Measurements from ENCODE around the gene MYO16. TPM values are rescaled to one million over a fixed set of nuclear protein-coding genes. Genes with fewer than 3 reads are reported as not detected.

MYO16 gene
- total and polyA plus RNA-seq, 12 donors, result 0.29 to 5.9 (median 1.4) TPM

DNA sequence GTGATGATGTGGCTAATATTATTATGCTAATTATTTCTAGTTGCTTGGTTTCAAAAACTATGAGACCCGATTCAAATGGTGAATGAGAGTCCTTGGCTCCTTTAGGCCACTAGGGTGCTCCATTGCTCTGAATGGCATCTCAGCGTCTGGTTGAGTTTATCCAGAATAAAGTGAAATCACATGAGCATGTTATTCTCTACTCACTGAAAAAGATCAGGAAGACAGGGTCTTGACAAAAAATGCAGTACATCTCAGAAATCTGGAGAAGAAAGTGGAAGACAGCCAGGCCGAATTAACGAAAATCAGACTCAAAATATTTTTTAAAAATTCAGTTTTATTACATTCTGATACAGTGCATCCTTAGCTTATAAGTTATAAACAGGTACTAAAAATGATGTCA lies 516.2 kb downstream of the MYO16 start:
- ATAC-seq (peak in 7 of 8 donors; percentile 58 to 90 (median 84)), DNase-seq (peak in 1 of 2 donors; percentile 42)
- H3K27ac ChIP-seq, result no peak overlapping the region
- peaks cover 4 to 24% (median 18%) of the 10 kb centered on the region in 7 donors for H3K27me3 ChIP-seq
- intact Hi-C loops (cut with DNase I), result loop anchor here (2.0 to 10.0 kb wide), 10 partner anchors 187 to 962 kb away; partner anchors contain the start of gene IRS2 (in 4 of the 10)
- H3K4me3 ChIP-seq, result no peak overlapping the region
- H3K9me3 ChIP-seq, result no peaks in the 10 kb centered on the region
- TF ChIP-seq, protein P1, sequence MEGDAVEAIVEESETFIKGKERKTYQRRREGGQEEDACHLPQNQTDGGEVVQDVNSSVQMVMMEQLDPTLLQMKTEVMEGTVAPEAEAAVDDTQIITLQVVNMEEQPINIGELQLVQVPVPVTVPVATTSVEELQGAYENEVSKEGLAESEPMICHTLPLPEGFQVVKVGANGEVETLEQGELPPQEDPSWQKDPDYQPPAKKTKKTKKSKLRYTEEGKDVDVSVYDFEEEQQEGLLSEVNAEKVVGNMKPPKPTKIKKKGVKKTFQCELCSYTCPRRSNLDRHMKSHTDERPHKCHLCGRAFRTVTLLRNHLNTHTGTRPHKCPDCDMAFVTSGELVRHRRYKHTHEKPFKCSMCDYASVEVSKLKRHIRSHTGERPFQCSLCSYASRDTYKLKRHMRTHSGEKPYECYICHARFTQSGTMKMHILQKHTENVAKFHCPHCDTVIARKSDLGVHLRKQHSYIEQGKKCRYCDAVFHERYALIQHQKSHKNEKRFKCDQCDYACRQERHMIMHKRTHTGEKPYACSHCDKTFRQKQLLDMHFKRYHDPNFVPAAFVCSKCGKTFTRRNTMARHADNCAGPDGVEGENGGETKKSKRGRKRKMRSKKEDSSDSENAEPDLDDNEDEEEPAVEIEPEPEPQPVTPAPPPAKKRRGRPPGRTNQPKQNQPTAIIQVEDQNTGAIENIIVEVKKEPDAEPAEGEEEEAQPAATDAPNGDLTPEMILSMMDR (IDR thresholded peaks at IDR 0.05), result peak; percentile 54 to 80 (median 69)
- peaks cover 0 to 4% (median 0%) of the 10 kb centered on the region in 9 donors for H3K4me1 ChIP-seq
- no peaks in the 10 kb centered on the region for H3K36me3 ChIP-seq
- WGBS, 2 donors, result 6 to 11% methylated on average over 4 of the region's 4 CpGs

DNA sequence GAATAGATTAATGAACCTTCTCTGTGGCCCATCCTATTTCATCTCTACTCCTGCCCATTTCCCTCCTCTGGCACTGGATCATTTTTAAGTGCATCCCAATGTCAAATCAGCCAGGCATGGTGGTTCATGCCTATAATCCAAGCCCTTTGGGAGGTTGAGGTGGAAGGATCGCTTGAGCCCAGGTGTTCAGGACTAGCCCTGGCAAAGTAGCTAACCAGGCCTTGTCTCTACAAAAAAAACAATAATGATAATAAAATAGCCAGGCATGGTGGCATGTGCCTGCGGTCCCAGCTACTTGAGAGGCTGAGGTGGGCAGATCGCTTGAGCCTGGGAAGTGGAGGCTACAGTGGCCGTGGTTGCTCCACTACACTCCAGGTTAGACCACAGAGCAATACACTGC lies 517.0 kb downstream of the MYO16 start:
- TF ChIP-seq, protein P1 (IDR thresholded peaks at IDR 0.05), result no peak
- intact Hi-C loops (cut with DNase I), result loop anchor here (5.0 to 10.0 kb wide), 8 partner anchors 186 to 961 kb away; partner anchors contain the start of gene IRS2 (in 4 of the 10)
- no peak overlapping the region for H3K4me3 ChIP-seq
- ATAC-seq (no peak), DNase-seq (no peak)
- H3K27ac ChIP-seq, result no peak overlapping the region
- H3K4me1 ChIP-seq, result peaks cover 0 to 4% (median 0%) of the 10 kb centered on the region in 9 donors
- WGBS, 2 donors, result 78 to 95% methylated on average over 4 of the region's 4 CpGs
- H3K27me3 ChIP-seq, result peaks cover 0 to 16% (median 12%) of the 10 kb centered on the region in 7 donors
- no peaks in the 10 kb centered on the region for H3K9me3 ChIP-seq
- no peaks in the 10 kb centered on the region for H3K36me3 ChIP-seq

DNA sequence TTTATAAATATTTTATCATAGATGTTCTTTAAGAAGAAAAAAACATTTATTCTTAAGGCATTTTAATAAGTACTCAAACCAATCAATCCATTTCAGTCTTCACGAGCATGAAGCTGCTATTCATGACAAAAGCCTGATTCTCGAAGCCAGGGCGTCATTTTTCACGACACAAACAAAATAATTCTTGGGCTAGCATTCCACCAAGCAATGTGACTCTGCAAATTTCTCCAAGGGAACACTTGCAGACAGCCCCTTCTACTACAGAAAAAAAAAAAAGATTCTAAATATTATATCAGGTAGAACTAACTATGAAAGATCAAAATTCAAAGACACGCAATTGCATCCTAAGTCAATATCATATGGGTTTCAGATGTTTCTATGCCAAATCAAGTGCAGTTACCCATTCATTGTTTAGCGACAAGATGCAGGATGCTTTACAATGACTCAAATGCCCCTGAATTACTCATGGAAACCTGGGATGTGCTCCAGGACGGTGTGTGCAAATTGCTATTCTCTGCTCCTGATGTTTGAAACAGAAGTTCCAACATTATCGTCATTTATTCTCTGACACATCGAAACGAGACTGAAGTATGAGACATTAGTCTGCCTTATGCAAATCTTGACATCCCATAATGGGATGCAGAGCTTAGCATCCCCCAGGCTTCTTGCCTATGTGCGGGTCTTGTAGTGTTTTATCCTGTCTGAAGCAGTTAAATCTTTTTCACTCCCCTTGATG lies 517.7 kb downstream of the MYO16 start:
- TF ChIP-seq, protein P1 (IDR thresholded peaks at IDR 0.05), result no peak
- peaks cover 0 to 4% (median 0%) of the 10 kb centered on the region in 9 donors for H3K4me1 ChIP-seq
- no peaks in the 10 kb centered on the region for H3K36me3 ChIP-seq
- ATAC-seq, result no peak
- no peak for DNase-seq
- intact Hi-C loops (cut with DNase I), result loop anchor here (5.0 to 10.0 kb wide), 8 partner anchors 185 to 960 kb away; partner anchors contain the start of gene IRS2 (in 4 of the 10)
- no peak overlapping the region for H3K27ac ChIP-seq
- H3K27me3 ChIP-seq, result peaks cover 0 to 9% (median 6%) of the 10 kb centered on the region in 7 donors
- H3K4me3 ChIP-seq, result no peak overlapping the region
- H3K9me3 ChIP-seq, result no peaks in the 10 kb centered on the region
- 81 to 83% methylated on average over 11 of the region's 11 CpGs for WGBS, 2 donors

DNA sequence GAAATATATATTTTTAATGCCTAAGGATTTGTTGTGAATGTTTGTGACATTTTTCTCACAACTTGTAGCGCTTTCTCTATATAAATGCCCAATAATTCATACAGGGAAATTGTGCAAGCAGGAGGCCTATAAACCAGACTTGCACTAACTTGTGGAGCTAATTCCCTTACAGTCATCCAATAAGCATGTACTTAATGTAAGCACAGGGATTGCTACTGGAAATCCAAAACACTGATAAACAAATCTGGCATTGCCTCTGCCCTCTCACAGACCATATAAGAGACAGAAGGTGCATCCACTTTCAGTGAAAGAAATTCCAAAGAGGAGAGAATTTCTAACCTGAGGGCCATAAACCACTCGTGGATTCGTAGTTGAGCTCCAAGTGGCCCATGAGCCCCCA lies 518.8 kb downstream of the MYO16 start:
- Histone ChIP-seq H3K4me1 (peaks cover 0 to 4% (median 0%) of the 10 kb centered on the region in 9 donors), H3K4me3 (no peak overlapping the region), H3K27me3 (peaks cover 0 to 7% (median 0%) of the 10 kb centered on the region in 7 donors), H3K9me3 (no peaks in the 10 kb centered on the region), H3K36me3 (no peaks in the 10 kb centered on the region), H3K27ac (no peak overlapping the region)
- no peak for ATAC-seq
- intact Hi-C loops (cut with DNase I), result loop anchor here (5.0 to 10.0 kb wide), 8 partner anchors 184 to 959 kb away; partner anchors contain the start of gene IRS2 (in 4 of the 10)
- DNase-seq, result no peak
- TF ChIP-seq, protein P1 (IDR thresholded peaks at IDR 0.05), result no peak
- 92 to 96% methylated on average over 3 of the region's 3 CpGs for WGBS, 2 donors
